ENCODE data around the gene MARCHF7.
"Not testable (repeated sequence)": the region's sequence is repeated elsewhere in the genome, so short reads cannot be mapped to it uniquely, and the experiment has no call there.

MARCHF7 gene

GRCh38 chr2:159720676-159721075 lies 8.4 kb downstream of the MARCHF7 start:
- peaks cover 88% of the 10 kb centered on the region for H3K36me3 ChIP-seq (ENCODE audit: control insufficient read depth, insufficient read depth, low read length)
- H3K4me1 ChIP-seq (ENCODE audit: control insufficient read depth, insufficient read depth, low read length, poor library complexity, severe bottlenecking), result peaks cover 4% of the 10 kb centered on the region
- WGBS, 2 experiments (ENCODE audit: insufficient coverage in 2 of 2), result 90 to 93% methylated on average over 4 to 8 of the region's 10 CpGs
- H3K27ac ChIP-seq (ENCODE audit: low read depth, low read length, severe bottlenecking), result no peak overlapping the region
- H3K9me3 ChIP-seq (ENCODE audit: control insufficient read depth, low read length), result no peaks in the 10 kb centered on the region
- no peak overlapping the region for H3K4me3 ChIP-seq (ENCODE audit: extremely low read depth, insufficient read depth, low read length, poor library complexity, severe bottlenecking)

- peaks cover 4% of the 10 kb centered on the region for H3K4me1 ChIP-seq (ENCODE audit: control insufficient read depth, insufficient read depth, low read length, poor library complexity, severe bottlenecking)
- no peak overlapping the region for H3K4me3 ChIP-seq (ENCODE audit: extremely low read depth, insufficient read depth, low read length, poor library complexity, severe bottlenecking)
- whole genome bisulfite sequencing, 2 experiments (ENCODE audit: insufficient coverage in 2 of 2), result no CpG with 5 or more reads among the region's 2 CpGs
- no peak overlapping the region for H3K27ac ChIP-seq (ENCODE audit: low read depth, low read length, severe bottlenecking)
- H3K36me3 ChIP-seq (ENCODE audit: control insufficient read depth, insufficient read depth, low read length), result peaks cover 83% of the 10 kb centered on the region
- H3K9me3 ChIP-seq (ENCODE audit: control insufficient read depth, low read length), result no peaks in the 10 kb centered on the region
These were observed 10.3 kb downstream of the MARCHF7 start for GRCh38 chr2:159722580-159722979.

GRCh38 chr2:159724795-159725572 lies 12.7 kb downstream of the MARCHF7 start:
- 100% methylated on average over 1 of the region's 6 CpGs; no CpG with 5 or more reads in 1 of the 2 experiments for WGBS, 2 experiments (ENCODE audit: insufficient coverage in 2 of 2)
- H3K36me3 ChIP-seq (ENCODE audit: control insufficient read depth, insufficient read depth, low read length), result peaks cover 84% of the 10 kb centered on the region

GRCh38 chr2:159725713-159726112 lies 13.4 kb downstream of the MARCHF7 start:
- Histone ChIP-seq H3K9me3 (ENCODE audit: control insufficient read depth, low read length) (no peaks in the 10 kb centered on the region), H3K4me3 (ENCODE audit: extremely low read depth, insufficient read depth, low read length, poor library complexity, severe bottlenecking) (no peak overlapping the region), H3K27ac (ENCODE audit: low read depth, low read length, severe bottlenecking) (no peak overlapping the region), H3K4me1 (ENCODE audit: control insufficient read depth, insufficient read depth, low read length, poor library complexity, severe bottlenecking) (no peaks in the 10 kb centered on the region), H3K36me3 (ENCODE audit: control insufficient read depth, insufficient read depth, low read length) (peaks cover 82% of the 10 kb centered on the region)
- 100% methylated on average over 1 of the region's 3 CpGs; no CpG with 5 or more reads in 1 of the 2 experiments for WGBS, 2 experiments (ENCODE audit: insufficient coverage in 2 of 2)

More at GRCh38 chr2:159724795-159725572, 12.7 kb downstream of the MARCHF7 start:
- not testable (repeated sequence) for H3K4me1 ChIP-seq (ENCODE audit: control insufficient read depth, insufficient read depth, low read length, poor library complexity, severe bottlenecking); H3K27ac ChIP-seq (ENCODE audit: low read depth, low read length, severe bottlenecking); H3K4me3 ChIP-seq (ENCODE audit: extremely low read depth, insufficient read depth, low read length, poor library complexity, severe bottlenecking); H3K9me3 ChIP-seq (ENCODE audit: control insufficient read depth, low read length)

GRCh38 chr2:159728629-159729028 lies 16.3 kb downstream of the MARCHF7 start:
- 100% methylated on average over 2 of the region's 3 CpGs; no CpG with 5 or more reads in 1 of the 2 experiments for WGBS, 2 experiments (ENCODE audit: insufficient coverage in 2 of 2)
- H3K4me3 ChIP-seq (ENCODE audit: extremely low read depth, insufficient read depth, low read length, poor library complexity, severe bottlenecking), result no peak overlapping the region
- H3K36me3 ChIP-seq (ENCODE audit: control insufficient read depth, insufficient read depth, low read length), result peaks cover 79% of the 10 kb centered on the region
- no peak overlapping the region for H3K27ac ChIP-seq (ENCODE audit: low read depth, low read length, severe bottlenecking)
- H3K4me1 ChIP-seq (ENCODE audit: control insufficient read depth, insufficient read depth, low read length, poor library complexity, severe bottlenecking), result no peaks in the 10 kb centered on the region
- no peaks in the 10 kb centered on the region for H3K9me3 ChIP-seq (ENCODE audit: control insufficient read depth, low read length)

- no CpG with 5 or more reads among the region's 1 CpG for WGBS, 2 experiments (ENCODE audit: insufficient coverage in 2 of 2)
- H3K4me1 ChIP-seq (ENCODE audit: control insufficient read depth, insufficient read depth, low read length, poor library complexity, severe bottlenecking), result no peaks in the 10 kb centered on the region
- H3K36me3 ChIP-seq (ENCODE audit: control insufficient read depth, insufficient read depth, low read length), result peaks cover 83% of the 10 kb centered on the region
- no peaks in the 10 kb centered on the region for H3K9me3 ChIP-seq (ENCODE audit: control insufficient read depth, low read length)
- no peak overlapping the region for H3K4me3 ChIP-seq (ENCODE audit: extremely low read depth, insufficient read depth, low read length, poor library complexity, severe bottlenecking)
- no peak overlapping the region for H3K27ac ChIP-seq (ENCODE audit: low read depth, low read length, severe bottlenecking)
These were observed 23.3 kb downstream of the MARCHF7 start for GRCh38 chr2:159735648-159736047.

- Histone ChIP-seq H3K27ac (ENCODE audit: low read depth, low read length, severe bottlenecking) (no peak overlapping the region), H3K4me1 (ENCODE audit: control insufficient read depth, insufficient read depth, low read length, poor library complexity, severe bottlenecking) (no peaks in the 10 kb centered on the region), H3K9me3 (ENCODE audit: control insufficient read depth, low read length) (no peaks in the 10 kb centered on the region), H3K36me3 (ENCODE audit: control insufficient read depth, insufficient read depth, low read length) (peaks cover 83% of the 10 kb centered on the region), H3K4me3 (ENCODE audit: extremely low read depth, insufficient read depth, low read length, poor library complexity, severe bottlenecking) (no peak overlapping the region)
- 100% methylated on average over 2 of the region's 3 CpGs; no CpG with 5 or more reads in 1 of the 2 experiments for WGBS, 2 experiments (ENCODE audit: insufficient coverage in 2 of 2)
These were observed 23.7 kb downstream of the MARCHF7 start for GRCh38 chr2:159736048-159736447.

- no peak overlapping the region for H3K4me3 ChIP-seq (ENCODE audit: extremely low read depth, insufficient read depth, low read length, poor library complexity, severe bottlenecking)
- no peaks in the 10 kb centered on the region for H3K9me3 ChIP-seq (ENCODE audit: control insufficient read depth, low read length)
- H3K4me1 ChIP-seq (ENCODE audit: control insufficient read depth, insufficient read depth, low read length, poor library complexity, severe bottlenecking), result no peaks in the 10 kb centered on the region
- WGBS, 2 experiments (ENCODE audit: insufficient coverage in 2 of 2), result 100% methylated on average over 1 of the region's 1 CpG; no CpG with 5 or more reads in 1 of the 2 experiments
- H3K36me3 ChIP-seq (ENCODE audit: control insufficient read depth, insufficient read depth, low read length), result peaks cover 75% of the 10 kb centered on the region
- no peak overlapping the region for H3K27ac ChIP-seq (ENCODE audit: low read depth, low read length, severe bottlenecking)
These were observed 25.1 kb downstream of the MARCHF7 start for GRCh38 chr2:159737292-159737916.

GRCh38 chr2:159737917-159738296 lies 25.6 kb downstream of the MARCHF7 start:
- WGBS, 2 experiments (ENCODE audit: insufficient coverage in 2 of 2), result 88 to 93% methylated on average over 9 to 10 of the region's 11 CpGs
- H3K4me3 ChIP-seq (ENCODE audit: extremely low read depth, insufficient read depth, low read length, poor library complexity, severe bottlenecking), result no peak overlapping the region
- H3K9me3 ChIP-seq (ENCODE audit: control insufficient read depth, low read length), result no peaks in the 10 kb centered on the region
- peaks cover 76% of the 10 kb centered on the region for H3K36me3 ChIP-seq (ENCODE audit: control insufficient read depth, insufficient read depth, low read length)
- no peaks in the 10 kb centered on the region for H3K4me1 ChIP-seq (ENCODE audit: control insufficient read depth, insufficient read depth, low read length, poor library complexity, severe bottlenecking)
- H3K27ac ChIP-seq (ENCODE audit: low read depth, low read length, severe bottlenecking), result no peak overlapping the region

GRCh38 chr2:159738509-159739390 lies 26.4 kb downstream of the MARCHF7 start:
- H3K4me1 ChIP-seq (ENCODE audit: control insufficient read depth, insufficient read depth, low read length, poor library complexity, severe bottlenecking), result no peaks in the 10 kb centered on the region
- peaks cover 77% of the 10 kb centered on the region for H3K36me3 ChIP-seq (ENCODE audit: control insufficient read depth, insufficient read depth, low read length)
- 87 to 94% methylated on average over 7 to 9 of the region's 15 CpGs for WGBS, 2 experiments (ENCODE audit: insufficient coverage in 2 of 2)
- H3K4me3 ChIP-seq (ENCODE audit: extremely low read depth, insufficient read depth, low read length, poor library complexity, severe bottlenecking), result no peak overlapping the region
- no peak overlapping the region for H3K27ac ChIP-seq (ENCODE audit: low read depth, low read length, severe bottlenecking)
- no peaks in the 10 kb centered on the region for H3K9me3 ChIP-seq (ENCODE audit: control insufficient read depth, low read length)
